Stimulated activated CD8-positive, alpha-beta memory T cell treated with anti-CD3 and anti-CD28 coated beads, Interleukin-15, amount 100 ng/mL, for 1 hour (primary cell): Measurements from ENCODE around the gene MEX3A.
"Not testable (repeated sequence)": the region's sequence is repeated elsewhere in the genome, so short reads cannot be mapped to it uniquely, and the experiment has no call there.

ENCODE experiments used
- DNase-seq: peaks from one replicate; pipeline ENCODE4 v3.0.0-alpha.2; 2020; ENCODE audit warnings: low read depth

The MEX3A gene

GRCh38 chr1:156118177-156118868 lies 36.1 kb upstream of the MEX3A start:
- DNase-seq, result no peak

- no peak for DNase-seq
These were observed 35.3 kb upstream of the MEX3A start for GRCh38 chr1:156117414-156118176.

- not testable (repeated sequence) for DNase-seq
These were observed 34.5 kb upstream of the MEX3A start for GRCh38 chr1:156116731-156117130.

- no peak for DNase-seq
These were observed 33.5 kb upstream of the MEX3A start for GRCh38 chr1:156115514-156116374.

GRCh38 chr1:156114919-156115513 lies 32.8 kb upstream of the MEX3A start:
- no peak for DNase-seq

GRCh38 chr1:156114101-156114918 lies 32.0 kb upstream of the MEX3A start, which contains the start of gene LMNA:
TSS of gene LMNA (plus strand) at chr1:156114711. CDS start at chr1:156114919, 208 bp downstream.
- DNase-seq, result peak; percentile 59

GRCh38 chr1:156113282-156113950 lies 31.2 kb upstream of the MEX3A start:
- DNase-seq, result no peak

GRCh38 chr1:156112276-156113137 lies 30.2 kb upstream of the MEX3A start:
- no peak for DNase-seq

GRCh38 chr1:156111355-156111962 lies 29.2 kb upstream of the MEX3A start:
- no peak for DNase-seq

- DNase-seq, result no peak
These were observed 28.0 kb upstream of the MEX3A start for GRCh38 chr1:156110252-156110651.

GRCh38 chr1:156108664-156109241 lies 26.5 kb upstream of the MEX3A start:
- no peak for DNase-seq

GRCh38 chr1:156108057-156108456 lies 25.8 kb upstream of the MEX3A start:
- no peak for DNase-seq

- no peak for DNase-seq
These were observed 24.6 kb upstream of the MEX3A start for GRCh38 chr1:156106624-156107488.

GRCh38 chr1:156104861-156105832 lies 22.9 kb upstream of the MEX3A start:
- DNase-seq, result no peak

- DNase-seq, result no peak
These were observed 22.0 kb upstream of the MEX3A start for GRCh38 chr1:156104065-156104810.

GRCh38 chr1:156103521-156103947 lies 21.3 kb upstream of the MEX3A start:
- DNase-seq, result no peak
